NCI-H2081 treated with DMSO at 0.1 percent for 48 hours (cell line): ENCODE data around the gene PPP1R8.

Source experiments
- DNase-seq: peaks from one replicate; lab custom pipeline; 2025; lab: John Stamatoyannopoulos, UW

The PPP1R8 gene

GRCh38 chr1:27894521-27894920, 63.9 kb downstream of the PPP1R8 start:
- DNase-seq = no peak
